Left lobe of liver (tissue), 2 donors: ENCODE measurements around the gene LRRC57. TPM values are rescaled to one million over a fixed set of nuclear protein-coding genes. Genes with fewer than 3 reads are reported as not detected.

Source experiments
- ATAC-seq: fragments of 200-7000 bp; cut with Tn5 transposase; one replicate; pipeline ENCODE4 v1.9.1; 2020; ENCODE audit warnings: mild to moderate bottlenecking, moderate library complexity
- DNase-seq: peaks from one replicate; pipeline ENCODE4 v3.0.0-alpha.2; 2020; ENCODE audit warnings: low spot score
- total RNA-seq: library from RNA; stranded (reverse); gene quantifications from one replicate; pipeline ENCODE4 v1.2.1, GENCODE V29; 2021
- donor health status: DM: no; HTN: no; CAD: no; lungs with moderate emphysema.
- donor health status: DM: no; HTN: yes; CAD: no.

The LRRC57 gene
- total RNA-seq, 1 donor from 2014 or later = 8.4 TPM

DNA sequence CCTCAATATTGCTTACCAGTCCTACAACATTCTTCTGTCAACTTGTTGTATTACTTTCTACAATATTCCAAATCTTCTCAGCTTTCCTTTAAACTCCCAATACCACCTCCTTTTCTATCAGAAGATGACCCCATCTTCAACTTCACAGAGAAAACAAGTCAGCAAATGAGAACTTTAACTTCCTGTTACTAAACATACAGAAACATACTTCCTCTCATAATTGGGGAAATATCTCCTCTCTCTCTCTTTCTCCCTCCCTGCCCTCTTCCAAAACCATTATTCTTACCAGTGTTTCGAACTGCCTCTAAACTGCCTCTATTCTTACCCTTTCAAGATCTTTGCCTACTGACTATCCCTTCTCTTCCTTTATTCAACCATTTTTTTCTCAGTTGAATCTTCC is 54.9 kb downstream of the LRRC57 start:
- ATAC-seq (no peak), DNase-seq (no peak)

DNA sequence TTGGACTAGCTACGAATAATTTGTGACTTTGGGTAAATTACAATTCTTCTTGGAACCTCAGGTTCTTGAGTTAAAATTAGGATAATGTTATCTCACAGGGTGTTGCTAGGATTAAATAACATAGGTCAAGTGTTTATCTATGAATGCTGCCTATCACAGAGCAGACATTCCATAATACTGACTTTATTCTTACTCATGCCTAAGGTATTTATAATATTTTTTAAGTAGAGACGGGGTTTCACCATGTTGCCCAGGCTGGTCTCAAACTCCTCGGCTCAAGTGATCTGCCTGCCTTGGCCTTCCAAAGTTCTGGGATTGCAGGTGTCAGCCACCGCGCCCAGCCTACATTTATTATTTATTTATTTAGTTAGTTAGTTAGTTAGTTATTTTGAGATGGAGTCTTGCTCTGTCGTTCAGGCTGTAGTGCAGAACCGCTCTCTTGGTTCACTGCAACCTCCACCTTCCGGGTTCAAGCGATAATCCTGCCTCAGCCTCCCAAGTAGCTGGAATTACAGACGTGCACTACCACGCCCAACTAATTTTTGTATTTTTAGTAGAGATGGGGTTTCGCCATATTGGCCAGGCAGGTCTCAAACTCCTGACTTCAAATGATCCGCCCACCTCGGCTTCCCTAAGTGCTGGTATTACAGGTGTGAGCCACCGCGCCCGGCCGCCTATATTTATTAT is 56.9 kb downstream of the LRRC57 start:
- no peak for DNase-seq
- no peak for ATAC-seq

DNA sequence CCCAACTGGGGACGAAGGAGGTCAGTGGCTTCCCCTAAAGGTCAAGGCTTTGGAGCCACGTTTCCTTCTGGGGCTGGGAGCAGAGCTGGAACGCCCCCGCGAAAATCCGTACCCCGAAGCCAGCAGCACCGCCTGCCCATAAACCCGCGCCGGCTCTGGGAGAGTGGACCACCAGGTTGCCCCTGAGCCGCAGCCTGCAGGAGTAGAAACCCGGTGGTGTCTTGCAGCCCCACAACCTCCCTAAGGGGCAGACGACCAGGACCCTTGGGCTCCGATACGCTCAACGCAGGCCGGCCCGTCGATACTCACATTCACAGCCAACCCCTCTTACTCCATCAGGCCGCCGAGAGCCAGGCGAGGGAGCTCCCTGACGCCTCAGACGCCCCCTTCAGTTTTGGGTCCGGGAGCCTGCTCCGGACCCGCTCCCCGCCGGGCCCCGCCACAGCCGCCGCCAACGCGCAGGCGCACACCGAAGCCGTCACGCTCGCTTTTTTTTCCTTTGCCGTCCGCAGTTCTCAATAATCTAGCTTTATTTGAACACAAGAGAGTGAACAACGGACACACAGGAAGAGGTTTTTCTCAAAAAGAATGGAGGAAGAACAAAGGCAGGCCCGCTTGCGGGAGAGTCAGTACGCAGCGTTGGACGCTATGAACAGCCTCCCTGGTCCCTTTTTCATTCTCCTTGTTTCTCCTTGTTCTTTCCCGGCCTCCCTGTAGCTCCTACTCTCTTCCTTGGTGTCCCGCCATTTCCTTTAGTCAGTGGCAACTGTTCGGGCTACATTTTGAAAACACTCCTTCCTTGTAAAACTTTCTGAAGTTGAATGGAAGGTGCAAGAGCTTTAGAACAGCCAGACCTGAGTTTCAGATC is 57.7 kb downstream of the LRRC57 start, which contains the start of gene ZNF106:
TSS of gene ZNF106 (minus strand) at position 471 of the 868 bp plus-strand sequence. CDS start 18,852 bp downstream, outside the sequence.
- peak; percentile 70 for ATAC-seq
- DNase-seq = peak; percentile 90

DNA sequence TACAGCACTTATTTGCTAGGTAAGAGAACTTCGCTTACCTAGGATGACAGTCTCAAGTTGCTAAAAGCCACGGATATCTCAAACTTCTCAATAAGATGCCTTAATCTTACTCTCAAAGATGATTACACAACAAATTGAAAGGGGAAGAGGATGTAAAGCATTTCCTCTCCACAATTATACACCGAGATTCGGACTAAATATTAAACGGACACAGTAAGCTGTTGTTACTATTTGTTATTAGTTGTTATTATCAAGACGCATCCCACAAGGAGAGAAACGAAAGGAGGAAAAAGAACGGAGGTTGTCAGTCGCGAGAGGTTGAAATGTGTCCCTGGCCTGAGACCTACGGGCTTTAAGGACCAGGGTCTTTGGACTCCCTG is 58.3 kb downstream of the LRRC57 start:
- peak; percentile 5 for ATAC-seq

More for the DNA sequence above, 58.3 kb downstream of the LRRC57 start:
- DNase-seq = no peak

Other genes starting within 250 kb of the LRRC57 start
- 26.4 TPM for gene CAPN3, start 189.3 kb downstream of the LRRC57 start, total RNA-seq
- 20.2 TPM for gene ZNF106, start 57.7 kb downstream of the LRRC57 start, total RNA-seq
- gene SNAP23, start 53.2 kb downstream of the LRRC57 start, total RNA-seq = 23.4 TPM
- gene HAUS2, start within 50 bp of the LRRC57 start, total RNA-seq = 4.8 TPM
- 0.91 TPM for gene STARD9, start 26.8 kb upstream of the LRRC57 start, total RNA-seq
- 10.1 TPM for gene CDAN1, start 188.3 kb upstream of the LRRC57 start, total RNA-seq